H54 (cell line): ENCODE results near the gene KRTAP22-1.

Experiments
- DNase-seq: peaks from one replicate; pipeline ENCODE4 v3.0.0; 2011; ENCODE audit warnings: low spot score, mixed read lengths; ENCODE audit not compliant: insufficient read length
- FAIRE-seq: peaks from 3 replicates; lab custom pipeline; 2011; peaks lifted over from hg19 to GRCh38; lab: Jason Lieb, UNC
- POLR2A ChIP-seq: IDR thresholded peaks from 2 replicates; pipeline ENCODE4 v1.6.1; 2011; ENCODE audit warnings: low read depth, mild to moderate bottlenecking, low read length

Gene KRTAP22-1

DNA sequence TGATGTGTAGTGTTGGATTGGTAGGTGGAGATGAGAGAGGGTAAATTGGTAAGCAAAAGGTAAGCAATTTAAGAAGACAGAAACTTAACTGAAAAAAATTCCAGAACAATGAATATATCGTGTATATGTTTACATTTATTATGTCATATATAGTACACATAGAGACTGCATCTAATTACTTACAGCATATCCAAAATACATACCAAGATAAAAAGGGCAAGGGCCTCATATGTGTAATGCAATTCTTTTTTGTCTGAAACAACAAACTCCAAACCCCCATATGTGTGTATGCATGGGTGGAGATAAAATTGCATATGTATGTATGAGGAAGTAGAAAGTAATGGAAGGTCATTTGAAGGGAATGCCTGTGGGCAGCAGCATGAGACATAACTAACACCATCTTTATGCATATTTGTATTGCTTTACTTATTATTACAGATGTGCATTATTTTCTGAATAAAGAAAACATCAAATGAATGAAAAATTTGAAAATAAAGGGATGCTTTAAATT is 46.1 kb downstream of the KRTAP22-1 start:
- no peak for TF ChIP-seq POLR2A
- FAIRE-seq (no peak), DNase-seq (no peak)
